HL-60 (cell line): ENCODE results near the gene PRKD1.

Experiments
- DNase-seq, 2 experiments: peaks; one replicate each; pipeline ENCODE4 v3.0.0-alpha.2; 2010 to 2020; ENCODE audit warnings: low read depth in 1 of 2, low spot score in 1 of 2
- H3K27ac ChIP-seq: fragments of 250-450 bp; sonication (Bioruptor Pico); replicated peaks from 2 replicates; pipeline ENCODE4 v1.5.1; 2020; ENCODE audit warnings: mild to moderate bottlenecking, moderate library complexity
- H3K27me3 ChIP-seq: fragments of 250-450 bp; sonication (Bioruptor Pico); 2 replicates; pipeline ENCODE4 v1.5.1; 2021; ENCODE audit warnings: mild to moderate bottlenecking, moderate library complexity; ENCODE audit not compliant: insufficient read depth, poor library complexity, severe bottlenecking
- H3K4me3 ChIP-seq: replicated peaks from 2 replicates; pipeline ENCODE4 v1.5.1; 2011; ENCODE audit warnings: mild to moderate bottlenecking, control low read depth, low read length; ENCODE audit not compliant: insufficient read depth
- CTCF ChIP-seq: IDR thresholded peaks from one replicate; pipeline ENCODE4 v1.5.1; 2011; ENCODE audit warnings: low read length, control low read depth, inconsistent platforms; ENCODE audit not compliant: insufficient read depth
- GABPA ChIP-seq: IDR thresholded peaks from 2 replicates; pipeline ENCODE4 v1.6.1; 2012; ENCODE audit warnings: low read depth
- POLR2AphosphoS5 ChIP-seq: IDR thresholded peaks from 2 replicates; pipeline ENCODE4 v1.6.1; 2012; ENCODE audit warnings: low read depth
- SPI1 ChIP-seq: IDR thresholded peaks from 2 replicates; pipeline ENCODE4 v1.6.1; 2012; ENCODE audit warnings: low read depth, mild to moderate bottlenecking, borderline replicate concordance
- TF ChIP-seq, protein P1 (sequence below): IDR thresholded peaks from 2 replicates; pipeline ENCODE4 v1.6.1; 2012; ENCODE audit warnings: low read depth; ENCODE audit not compliant: insufficient replicate concordance

Gene PRKD1

DNA sequence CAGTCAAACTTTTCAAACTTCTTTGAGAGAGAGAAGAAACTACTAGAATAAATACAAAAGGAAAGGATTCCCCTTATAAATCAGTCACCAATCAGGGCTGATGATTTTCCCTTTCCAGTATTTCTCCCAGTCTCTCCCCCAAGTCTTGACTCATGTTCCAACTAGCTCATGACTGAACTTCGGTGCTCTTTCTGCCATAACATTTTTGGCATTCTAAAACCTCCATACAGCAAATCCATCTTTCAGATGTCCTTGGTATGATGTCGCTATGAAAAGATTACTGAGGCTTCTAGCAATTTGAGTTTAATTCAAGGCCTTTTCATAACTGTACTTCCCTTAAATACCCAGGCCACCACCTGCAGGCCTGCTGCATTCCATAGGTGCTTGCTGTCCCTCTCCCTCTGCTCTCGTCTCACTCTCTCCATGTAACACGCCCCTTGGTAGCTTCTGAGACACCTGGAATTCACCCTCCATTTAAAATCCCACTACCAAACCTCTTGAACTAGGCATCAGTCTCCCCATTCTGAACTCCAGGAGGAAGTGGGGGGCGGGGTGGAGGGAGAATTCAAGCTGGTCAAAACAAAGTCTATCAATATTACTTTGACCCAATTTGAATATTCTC, 2.4 kb downstream of the PRKD1 start:
- no peak for DNase-seq
- no peak for TF ChIP-seq GABPA
- H3K4me3 ChIP-seq: no peak overlapping the region
- peaks cover 33% of the 10 kb centered on the region for H3K27me3 ChIP-seq
- H3K27ac ChIP-seq: no peak overlapping the region

DNA sequence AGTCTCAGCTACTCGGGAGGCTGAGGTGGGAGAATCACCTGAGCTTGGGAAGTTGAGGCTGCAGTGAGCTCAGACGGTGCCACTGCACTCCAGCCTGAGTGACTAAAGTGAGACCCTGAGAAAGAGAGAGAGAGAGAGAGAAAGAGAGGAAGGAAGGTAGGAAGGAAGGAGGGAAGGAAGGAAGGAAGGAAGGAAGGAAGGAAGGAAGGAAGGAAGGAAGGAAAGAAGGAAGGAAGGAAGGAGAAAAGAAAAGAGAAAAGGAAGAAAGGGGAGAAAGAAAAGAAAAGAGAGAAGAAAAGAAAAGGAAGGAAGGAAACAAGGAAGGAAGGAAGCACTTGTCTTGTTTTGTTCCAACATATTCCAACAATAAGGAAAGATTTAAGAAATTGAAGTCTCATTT, 7.8 kb downstream of the PRKD1 start:
- no peaks in the 10 kb centered on the region for H3K27me3 ChIP-seq
- TF ChIP-seq GABPA (no peak), SPI1 (no peak), POLR2AphosphoS5 (no peak), CTCF (no peak)
- TF ChIP-seq, protein P1, sequence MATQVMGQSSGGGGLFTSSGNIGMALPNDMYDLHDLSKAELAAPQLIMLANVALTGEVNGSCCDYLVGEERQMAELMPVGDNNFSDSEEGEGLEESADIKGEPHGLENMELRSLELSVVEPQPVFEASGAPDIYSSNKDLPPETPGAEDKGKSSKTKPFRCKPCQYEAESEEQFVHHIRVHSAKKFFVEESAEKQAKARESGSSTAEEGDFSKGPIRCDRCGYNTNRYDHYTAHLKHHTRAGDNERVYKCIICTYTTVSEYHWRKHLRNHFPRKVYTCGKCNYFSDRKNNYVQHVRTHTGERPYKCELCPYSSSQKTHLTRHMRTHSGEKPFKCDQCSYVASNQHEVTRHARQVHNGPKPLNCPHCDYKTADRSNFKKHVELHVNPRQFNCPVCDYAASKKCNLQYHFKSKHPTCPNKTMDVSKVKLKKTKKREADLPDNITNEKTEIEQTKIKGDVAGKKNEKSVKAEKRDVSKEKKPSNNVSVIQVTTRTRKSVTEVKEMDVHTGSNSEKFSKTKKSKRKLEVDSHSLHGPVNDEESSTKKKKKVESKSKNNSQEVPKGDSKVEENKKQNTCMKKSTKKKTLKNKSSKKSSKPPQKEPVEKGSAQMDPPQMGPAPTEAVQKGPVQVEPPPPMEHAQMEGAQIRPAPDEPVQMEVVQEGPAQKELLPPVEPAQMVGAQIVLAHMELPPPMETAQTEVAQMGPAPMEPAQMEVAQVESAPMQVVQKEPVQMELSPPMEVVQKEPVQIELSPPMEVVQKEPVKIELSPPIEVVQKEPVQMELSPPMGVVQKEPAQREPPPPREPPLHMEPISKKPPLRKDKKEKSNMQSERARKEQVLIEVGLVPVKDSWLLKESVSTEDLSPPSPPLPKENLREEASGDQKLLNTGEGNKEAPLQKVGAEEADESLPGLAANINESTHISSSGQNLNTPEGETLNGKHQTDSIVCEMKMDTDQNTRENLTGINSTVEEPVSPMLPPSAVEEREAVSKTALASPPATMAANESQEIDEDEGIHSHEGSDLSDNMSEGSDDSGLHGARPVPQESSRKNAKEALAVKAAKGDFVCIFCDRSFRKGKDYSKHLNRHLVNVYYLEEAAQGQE: no peak
- H3K27ac ChIP-seq: no peak overlapping the region
- DNase-seq: no peak
- no peak overlapping the region for H3K4me3 ChIP-seq

- DNase-seq: no peak
- no peak overlapping the region for H3K27ac ChIP-seq
- no peak overlapping the region for H3K4me3 ChIP-seq
- TF ChIP-seq GABPA: no peak
- no peak for TF ChIP-seq SPI1
- TF ChIP-seq CTCF: no peak
- TF ChIP-seq, protein P1: no peak
- TF ChIP-seq POLR2AphosphoS5: no peak
- no peaks in the 10 kb centered on the region for H3K27me3 ChIP-seq
Measured at GRCh38 chr14:29918981-29919380, 8.7 kb downstream of the PRKD1 start.

GRCh38 chr14:29913566-29913965, 14.1 kb downstream of the PRKD1 start:
- no peak overlapping the region for H3K27ac ChIP-seq
- TF ChIP-seq CTCF: no peak
- no peak for TF ChIP-seq SPI1
- TF ChIP-seq, protein P1: no peak
- no peak for TF ChIP-seq GABPA
- no peak for TF ChIP-seq POLR2AphosphoS5
- no peak overlapping the region for H3K4me3 ChIP-seq
- DNase-seq: no peak
- H3K27me3 ChIP-seq: no peaks in the 10 kb centered on the region
